Cardiac fibroblast (primary cell): ENCODE measurements around the gene CNTN1.

Source experiments
- DNase-seq, 2 donors: peaks; one replicate each; pipeline versions ENCODE4 v3.0.0 to v3.0.0-alpha.2; 2010; ENCODE audit warnings: low read depth in 2 of 2
- H3K4me3 ChIP-seq, 2 donors: replicated peaks in 1 of 2; 1 replicate in 1 of 2; 2 replicates in 1 of 2; pipeline ENCODE4 v1.5.1; 2011; ENCODE audit warnings: low read depth in 2 of 2, low read length in 2 of 2, mild to moderate bottlenecking in 2 of 2, moderate library complexity in 1 of 2
- TF ChIP-seq, protein P1 (sequence below): IDR thresholded peaks from one replicate; pipeline ENCODE4 v1.5.1; 2011; ENCODE audit warnings: low read depth, mild to moderate bottlenecking, low read length, inconsistent platforms

CNTN1 gene

GRCh38 chr12:40801861-40802260 is 109.6 kb downstream of the CNTN1 start:
- no peak for DNase-seq
- TF ChIP-seq, protein P1, sequence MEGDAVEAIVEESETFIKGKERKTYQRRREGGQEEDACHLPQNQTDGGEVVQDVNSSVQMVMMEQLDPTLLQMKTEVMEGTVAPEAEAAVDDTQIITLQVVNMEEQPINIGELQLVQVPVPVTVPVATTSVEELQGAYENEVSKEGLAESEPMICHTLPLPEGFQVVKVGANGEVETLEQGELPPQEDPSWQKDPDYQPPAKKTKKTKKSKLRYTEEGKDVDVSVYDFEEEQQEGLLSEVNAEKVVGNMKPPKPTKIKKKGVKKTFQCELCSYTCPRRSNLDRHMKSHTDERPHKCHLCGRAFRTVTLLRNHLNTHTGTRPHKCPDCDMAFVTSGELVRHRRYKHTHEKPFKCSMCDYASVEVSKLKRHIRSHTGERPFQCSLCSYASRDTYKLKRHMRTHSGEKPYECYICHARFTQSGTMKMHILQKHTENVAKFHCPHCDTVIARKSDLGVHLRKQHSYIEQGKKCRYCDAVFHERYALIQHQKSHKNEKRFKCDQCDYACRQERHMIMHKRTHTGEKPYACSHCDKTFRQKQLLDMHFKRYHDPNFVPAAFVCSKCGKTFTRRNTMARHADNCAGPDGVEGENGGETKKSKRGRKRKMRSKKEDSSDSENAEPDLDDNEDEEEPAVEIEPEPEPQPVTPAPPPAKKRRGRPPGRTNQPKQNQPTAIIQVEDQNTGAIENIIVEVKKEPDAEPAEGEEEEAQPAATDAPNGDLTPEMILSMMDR = no peak
- no peak overlapping the region for H3K4me3 ChIP-seq

DNA sequence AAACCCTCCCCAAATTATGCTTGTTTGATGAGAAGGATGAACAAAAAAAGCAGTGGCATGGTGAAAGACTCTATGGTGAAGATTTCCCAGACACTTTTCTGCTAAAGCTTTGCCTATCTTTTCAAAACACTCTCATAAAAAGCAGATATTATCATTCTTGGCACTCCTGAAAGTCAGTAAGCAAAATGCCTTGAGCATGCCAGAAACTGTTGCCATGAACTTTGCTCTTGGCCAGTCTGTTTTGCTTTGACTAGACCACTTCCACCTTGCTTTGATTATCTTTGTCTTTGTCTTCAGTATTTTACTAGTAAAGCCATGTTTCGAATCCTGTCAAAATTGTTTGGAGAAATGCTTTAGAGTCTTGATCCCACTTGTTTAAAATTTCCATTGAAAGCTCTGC is 110.4 kb downstream of the CNTN1 start:
- no peak for DNase-seq
- no peak overlapping the region for H3K4me3 ChIP-seq
- TF ChIP-seq, protein P1 = no peak

GRCh38 chr12:40819436-40820108 is 127.3 kb downstream of the CNTN1 start:
- no peak overlapping the region for H3K4me3 ChIP-seq
- TF ChIP-seq, protein P1 = no peak
- DNase-seq = no peak

DNA sequence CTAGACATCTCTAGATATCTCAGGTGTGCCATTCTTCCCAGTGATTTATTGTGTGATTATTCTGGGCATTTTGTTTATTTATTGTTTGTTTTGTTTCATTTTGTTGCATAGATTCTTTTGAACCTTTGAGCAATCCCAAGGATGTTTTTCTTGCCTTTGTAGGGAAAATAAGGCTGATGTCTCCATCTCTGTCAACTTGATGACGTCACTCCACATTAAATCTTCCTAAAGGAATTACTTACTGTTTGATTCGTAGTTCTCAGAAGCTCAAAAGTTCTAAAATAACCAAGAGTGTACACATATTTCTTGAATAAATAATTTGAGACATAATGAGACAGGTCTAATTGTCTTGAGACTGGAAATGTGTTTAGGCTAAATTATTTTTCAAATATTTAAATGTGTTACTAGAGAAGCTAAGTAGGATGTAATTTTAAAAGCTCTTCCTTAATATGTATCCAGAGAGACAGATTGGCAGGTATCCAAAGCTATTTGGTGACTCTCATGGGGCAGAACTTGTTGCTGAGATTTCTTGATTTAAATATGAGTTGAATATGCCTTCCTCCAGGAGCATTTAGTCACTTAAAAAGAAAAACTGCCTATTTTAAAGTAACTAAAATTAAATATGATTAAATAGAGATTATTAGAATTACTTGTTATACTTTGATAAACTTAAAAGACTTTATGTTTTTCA is 128.7 kb downstream of the CNTN1 start:
- TF ChIP-seq, protein P1 = no peak
- no peak overlapping the region for H3K4me3 ChIP-seq
- DNase-seq = no peak

- no peak overlapping the region for H3K4me3 ChIP-seq
- TF ChIP-seq, protein P1 = no peak
Observed at GRCh38 chr12:40825156-40825555, 132.9 kb downstream of the CNTN1 start.

DNA sequence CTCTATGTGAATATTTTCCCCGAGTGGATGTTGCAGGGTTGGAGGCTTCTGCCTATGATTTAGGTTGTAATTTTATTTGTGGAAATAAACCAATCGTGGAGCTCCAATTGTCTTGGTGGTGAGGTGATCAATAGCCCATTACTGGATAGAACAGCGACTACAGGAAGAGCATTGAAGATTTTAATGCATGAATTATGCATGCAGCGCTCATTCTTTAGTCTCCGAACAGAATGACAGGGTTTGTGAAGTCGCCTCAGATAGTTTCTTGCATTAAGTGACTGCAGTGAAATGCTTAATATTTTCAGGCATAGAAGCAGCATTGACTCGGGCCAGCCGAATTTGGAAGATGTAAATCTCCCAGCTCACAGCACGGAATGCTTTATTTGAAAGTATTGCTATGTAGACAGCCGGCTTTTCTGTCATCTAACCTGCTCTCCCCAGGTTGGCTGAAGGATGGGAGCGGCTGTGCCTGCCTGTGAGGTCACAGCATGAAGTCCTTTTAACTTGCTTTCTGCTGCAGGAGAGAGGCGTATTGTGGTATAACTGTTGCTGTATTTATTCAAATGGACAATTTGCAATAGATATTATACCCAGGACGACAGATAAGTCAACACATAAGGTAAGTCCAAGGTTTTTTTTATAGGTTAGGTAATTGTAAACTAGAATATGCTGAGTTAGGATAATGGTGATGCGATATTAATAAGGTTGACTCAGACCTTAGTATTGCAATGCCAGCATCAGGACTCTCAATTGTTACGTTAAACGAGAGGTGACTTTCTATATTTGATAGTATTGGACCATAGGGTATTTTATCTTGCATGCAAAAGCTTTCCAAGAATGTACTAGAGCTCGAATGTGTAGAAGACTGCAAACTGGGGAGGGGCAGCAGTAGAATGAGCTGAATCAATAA is 135.7 kb downstream of the CNTN1 start:
- TF ChIP-seq, protein P1 = no peak
- DNase-seq = no peak
- no peak overlapping the region for H3K4me3 ChIP-seq

More at GRCh38 chr12:40825156-40825555, 132.9 kb downstream of the CNTN1 start:
- no peak for DNase-seq
